DMS53 treated with DMSO at 0.1 percent for 48 hours (cell line): Measurements from ENCODE around the gene WNT1.
A peak's percentile ranks its signal among the peaks of the same experiment; 100 is the strongest.

Experiments used
- DNase-seq: peaks from one replicate; lab custom pipeline; 2025; ENCODE audit not compliant: unreplicated experiment; lab: John Stamatoyannopoulos, UW

Gene WNT1

DNA sequence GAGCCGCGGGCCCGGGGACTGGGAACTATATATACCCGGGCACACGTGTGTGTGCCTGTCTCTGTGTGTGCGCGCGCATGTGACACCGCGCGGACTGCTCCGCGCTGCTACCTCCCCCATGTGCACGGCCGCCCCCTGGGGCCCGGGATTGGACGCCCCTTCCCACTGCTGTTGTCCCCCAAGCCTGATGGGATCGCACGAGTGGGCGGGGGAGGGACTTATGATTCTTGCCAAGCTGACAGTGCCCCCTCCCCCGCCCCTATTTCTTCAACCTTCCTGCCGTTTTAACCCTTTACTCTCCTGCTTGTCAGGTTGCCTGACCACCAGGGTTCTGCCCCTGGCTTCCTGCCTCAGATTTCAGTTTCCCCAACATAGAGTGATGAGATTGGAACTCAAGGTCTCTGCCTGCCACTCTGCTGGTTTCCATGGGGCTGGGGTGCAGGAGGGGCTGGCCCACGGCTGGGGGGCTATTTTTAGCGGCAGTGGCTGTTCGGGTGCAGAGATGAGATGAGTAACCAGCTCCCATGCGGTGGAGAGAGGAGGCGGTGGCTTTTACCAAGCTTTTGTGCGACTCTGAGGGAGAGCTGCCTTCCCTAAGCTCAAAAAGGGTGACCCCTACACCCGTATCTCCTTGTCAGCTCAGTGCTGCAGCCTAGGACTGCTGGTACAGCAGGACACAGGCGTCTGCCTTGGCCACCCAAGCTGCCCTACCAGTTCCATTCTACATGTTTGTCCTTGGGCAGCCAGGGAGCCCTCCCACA lies 21.4 kb downstream of the WNT1 start, which contains the start of gene DDN:
DDN (minus strand) TSS at position 5 of the 761 bp plus-strand sequence. CDS start 88 bp downstream, outside the sequence.
- DNase-seq: peak; percentile 36

GRCh38 chr12:49000346-49000745 lies 22.2 kb downstream of the WNT1 start:
- no peak for DNase-seq

DNA sequence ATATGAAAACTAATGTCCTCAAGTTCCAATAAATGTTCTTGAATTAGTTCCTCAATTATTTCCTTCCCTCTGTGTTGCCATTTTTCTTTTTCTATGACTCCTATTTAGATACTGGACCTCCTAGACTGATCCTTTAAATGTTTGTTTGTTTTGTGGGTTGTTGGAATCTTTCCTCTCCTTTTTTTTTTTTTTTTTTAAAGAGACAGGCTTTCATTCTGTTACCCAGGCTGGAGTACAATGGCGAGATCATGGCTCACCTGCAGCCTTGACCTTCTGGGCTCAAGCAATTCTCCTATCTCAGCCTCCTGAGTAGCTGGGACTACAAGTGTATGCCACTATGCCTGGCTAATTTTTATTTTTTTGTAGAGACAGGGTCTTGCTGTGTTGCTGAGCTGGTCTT lies 30.8 kb downstream of the WNT1 start:
- DNase-seq: no peak

- no peak for DNase-seq
Measured at GRCh38 chr12:49010092-49010668, 32.1 kb downstream of the WNT1 start.

DNA sequence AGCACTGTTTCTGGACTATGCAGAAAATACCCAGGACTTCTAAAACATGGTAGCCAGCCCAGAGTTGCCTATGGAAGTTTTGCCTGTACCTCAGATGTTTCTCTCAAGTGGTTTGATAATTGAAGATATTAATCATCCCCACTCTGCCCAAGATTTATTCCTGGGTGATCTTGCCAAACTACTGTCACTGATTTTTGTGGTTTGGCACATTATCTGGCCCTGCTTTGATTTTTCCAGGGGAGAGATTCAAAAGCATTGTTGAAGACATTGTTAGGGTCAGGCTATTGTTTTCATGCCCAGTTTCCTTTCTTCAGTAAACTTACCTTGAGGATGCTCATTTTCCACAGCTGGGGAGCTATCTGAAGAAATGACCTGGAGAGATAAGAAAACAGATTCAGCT lies 34.6 kb downstream of the WNT1 start:
- DNase-seq: no peak

DNA sequence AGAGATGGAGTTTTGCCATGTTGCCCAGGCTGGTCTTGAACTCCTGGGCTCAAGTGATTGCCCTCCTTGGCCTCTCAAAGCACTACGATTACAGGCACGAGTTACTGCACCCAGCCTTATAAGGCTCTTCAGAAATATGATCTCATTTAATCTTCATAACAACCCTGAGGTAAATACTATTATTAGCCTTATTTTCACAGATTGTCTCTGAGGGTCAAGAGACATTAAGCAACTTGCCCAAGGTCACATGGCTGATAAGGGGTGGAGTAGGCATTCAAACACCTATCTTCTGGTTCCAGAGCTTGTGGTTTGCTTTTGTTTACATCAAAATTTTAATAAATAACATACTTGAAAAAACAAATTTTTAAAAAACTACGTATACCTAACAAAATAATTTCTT lies 35.3 kb downstream of the WNT1 start:
- no peak for DNase-seq

GRCh38 chr12:49014547-49014946 lies 36.4 kb downstream of the WNT1 start:
- no peak for DNase-seq

- DNase-seq: no peak
Measured at GRCh38 chr12:49015196-49015595, 37.1 kb downstream of the WNT1 start.

DNA sequence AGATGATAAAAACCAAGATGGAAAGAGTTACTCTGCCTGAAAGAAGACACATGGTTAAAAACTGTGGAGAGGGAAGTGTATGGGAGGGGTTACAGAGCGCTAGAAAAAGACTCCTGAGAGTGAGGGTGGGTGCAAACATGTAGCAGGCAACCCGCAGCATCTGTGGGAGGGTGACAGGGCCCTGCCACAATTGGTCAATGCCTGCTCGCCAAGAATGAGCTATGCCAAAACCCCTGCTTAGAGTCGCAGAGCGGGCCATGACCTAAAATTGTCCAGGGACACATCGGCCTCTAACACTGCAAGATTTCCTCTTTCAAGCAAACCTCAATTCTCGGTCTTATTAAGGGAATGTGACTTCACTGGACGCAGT lies 39.8 kb downstream of the WNT1 start:
- no peak for DNase-seq

DNA sequence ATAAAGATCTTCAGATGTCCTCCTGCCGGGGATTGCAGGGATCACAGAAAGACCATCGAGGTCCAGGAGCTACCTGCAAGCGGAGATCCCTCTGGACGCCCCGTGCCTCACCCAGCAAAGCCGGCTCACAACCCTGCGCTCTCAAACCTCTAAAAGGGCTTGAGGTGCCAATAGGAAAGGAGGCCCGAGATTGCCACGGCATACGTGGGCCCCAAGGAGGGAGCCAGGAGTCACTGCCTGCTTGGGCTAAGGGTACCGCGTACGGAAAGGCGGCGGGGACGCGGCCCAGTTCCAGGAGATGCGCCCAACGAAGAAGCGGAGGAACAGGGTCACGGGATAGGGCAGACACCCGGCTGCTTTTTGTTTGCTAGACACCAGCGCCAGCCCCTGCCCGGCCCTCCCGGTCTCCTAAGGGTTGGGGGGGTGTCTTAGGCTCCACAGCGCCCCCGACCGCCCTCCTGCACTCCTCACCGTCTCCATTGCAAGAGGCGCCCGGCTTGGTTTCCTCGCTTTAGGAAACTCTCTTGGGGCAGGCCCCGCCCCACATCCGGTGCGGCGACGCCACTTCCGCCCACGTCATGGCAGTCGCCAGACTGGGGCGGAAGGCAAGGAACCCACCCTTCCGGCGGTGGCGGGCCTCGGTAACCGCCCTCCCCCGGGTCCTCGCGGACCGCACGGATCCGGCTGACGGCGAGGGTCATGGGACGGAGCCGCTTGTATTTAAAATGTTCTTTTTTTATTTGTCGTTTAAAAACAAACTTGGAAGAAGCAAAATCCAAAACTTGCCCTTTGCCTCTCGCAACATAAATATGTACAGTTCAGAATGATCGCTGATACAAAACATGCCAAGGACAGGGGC lies 40.4 kb downstream of the WNT1 start, which contains the start of gene PRKAG1:
PRKAG1 (minus strand) TSS at position 516 of the 859 bp plus-strand sequence; CDS start at position 480, 36 bp downstream.
- DNase-seq: peak; percentile 90

GRCh38 chr12:49019120-49019430 lies 41.0 kb downstream of the WNT1 start:
- no peak for DNase-seq

DNA sequence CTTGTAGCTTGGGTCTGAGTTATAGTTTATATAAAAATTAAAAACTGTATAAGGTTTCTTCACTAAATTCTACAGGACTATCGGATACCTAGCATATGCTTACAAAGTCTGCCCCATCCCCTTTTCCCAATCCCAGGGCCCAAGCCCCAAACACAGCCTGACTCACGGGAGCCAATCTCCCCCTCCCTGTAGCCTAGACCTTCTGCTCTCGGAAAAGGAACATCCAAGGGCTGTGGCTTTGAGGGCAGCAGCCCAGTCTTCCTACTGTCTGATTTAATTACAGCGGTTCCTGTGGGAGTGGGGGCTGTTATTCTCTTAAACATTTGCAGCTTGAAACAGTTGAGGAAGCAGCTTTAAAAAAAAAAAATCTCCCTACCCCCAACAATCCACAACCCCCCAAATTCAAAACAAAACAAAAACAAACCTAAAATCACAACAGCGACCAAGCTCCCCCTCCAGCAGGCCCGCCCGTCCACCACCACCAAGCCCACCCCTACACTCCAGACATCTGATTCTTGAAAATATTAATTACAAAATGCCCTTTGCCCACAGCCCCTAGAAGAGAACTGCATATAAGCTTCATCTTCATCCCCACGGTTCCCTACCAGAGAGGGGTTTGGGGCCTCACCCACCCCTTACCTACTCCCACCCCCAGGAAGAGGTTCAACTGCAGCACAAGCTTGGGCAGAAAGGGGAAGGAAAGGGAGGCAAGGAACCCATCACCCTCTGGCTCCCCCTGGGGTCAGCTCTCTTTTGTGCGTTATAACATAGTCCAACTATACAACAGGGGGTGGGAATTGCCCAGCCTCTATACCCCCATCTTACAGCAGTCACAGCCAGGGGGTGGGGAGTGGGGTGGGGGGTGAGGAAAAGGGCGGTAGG lies 41.6 kb downstream of the WNT1 start:
- DNase-seq: peak; percentile 9

DNA sequence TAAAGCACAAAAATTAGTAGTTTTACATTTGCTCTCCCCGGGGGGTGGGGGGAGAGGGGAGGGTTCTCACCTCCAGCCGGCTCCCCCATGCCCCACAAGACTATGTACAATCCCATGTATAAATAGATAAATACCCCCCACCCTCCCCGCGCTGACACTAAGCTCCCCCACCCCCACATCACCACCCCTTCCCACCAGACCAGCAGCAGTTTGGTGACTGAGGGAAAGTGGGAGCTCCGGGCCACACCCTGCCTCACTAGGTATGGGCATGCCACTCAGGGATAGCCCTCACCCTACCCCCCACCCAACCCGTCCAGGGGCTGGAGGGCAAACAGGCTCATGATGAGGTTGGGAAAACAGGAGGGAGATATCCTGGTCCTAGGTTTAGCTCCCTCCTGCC lies 42.3 kb downstream of the WNT1 start:
- no peak for DNase-seq

DNA sequence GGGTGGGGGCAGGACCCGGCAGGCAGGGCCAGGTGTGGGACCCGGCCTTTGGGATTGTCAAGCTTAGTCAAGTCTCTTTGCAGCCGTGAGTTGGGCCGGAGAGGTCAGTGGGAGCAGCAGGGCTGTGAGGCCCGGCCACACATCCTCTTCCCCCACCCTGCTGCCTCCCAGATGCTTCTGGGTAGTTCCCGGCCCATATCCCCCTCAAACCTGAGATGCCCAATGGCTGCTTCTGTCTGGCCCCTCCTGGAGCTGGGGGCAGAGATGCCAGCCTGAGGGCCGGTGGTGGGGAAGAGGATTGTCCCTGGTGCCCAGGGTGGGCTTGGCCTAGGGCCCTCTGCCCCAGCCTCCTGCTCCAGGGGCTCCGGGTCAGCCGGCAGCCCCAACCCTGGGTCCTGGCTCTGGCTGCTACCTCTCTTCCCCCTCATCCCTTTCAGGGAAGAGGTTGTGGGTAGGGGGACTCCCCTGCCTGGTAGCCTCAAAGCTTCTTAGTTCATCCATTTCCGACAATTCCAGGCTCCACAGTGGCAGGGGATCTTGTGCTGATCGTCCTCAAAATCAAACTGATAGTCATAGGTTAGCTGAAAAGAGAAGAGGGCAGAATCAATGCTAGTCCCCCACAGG lies 43.3 kb downstream of the WNT1 start:
- no peak for DNase-seq

DNA sequence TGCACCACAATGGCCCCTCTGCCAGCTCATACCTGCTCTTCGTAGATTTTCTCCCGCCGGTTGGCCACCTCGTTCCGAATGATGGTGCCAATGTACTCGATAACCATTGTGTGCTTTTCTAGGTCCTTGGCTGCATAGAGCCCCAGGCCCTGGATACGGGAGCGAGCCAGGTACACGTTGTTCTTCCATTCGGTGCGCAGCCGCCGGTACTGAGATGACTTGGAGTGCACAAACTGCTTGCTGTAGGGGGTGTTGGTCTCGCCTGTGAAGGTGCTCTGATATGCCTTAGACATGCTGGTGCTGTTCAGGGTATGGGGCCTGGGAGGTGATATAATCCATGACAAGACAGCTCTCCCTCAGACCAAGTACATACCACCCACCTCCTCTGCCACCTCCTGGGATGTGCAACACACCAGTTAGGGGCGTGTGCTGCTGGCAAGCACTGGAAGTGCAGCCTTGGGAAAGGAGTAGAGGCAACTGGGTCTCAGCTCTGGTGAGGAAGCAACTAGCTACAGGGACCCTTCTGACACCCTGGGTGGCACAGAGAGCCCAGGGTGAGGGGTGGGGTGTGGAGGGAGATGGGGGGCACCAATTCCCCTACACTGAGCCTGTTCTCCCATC lies 44.5 kb downstream of the WNT1 start:
- no peak for DNase-seq

GRCh38 chr12:49023812-49024211 lies 45.7 kb downstream of the WNT1 start:
- no peak for DNase-seq

- no peak for DNase-seq
Measured at GRCh38 chr12:49024543-49024942, 46.4 kb downstream of the WNT1 start.

- no peak for DNase-seq
Measured at GRCh38 chr12:49025463-49025862, 47.3 kb downstream of the WNT1 start.

- no peak for DNase-seq
Measured at GRCh38 chr12:49026101-49026500, 48.0 kb downstream of the WNT1 start.
